Coronary artery (tissue), 2 donors: ENCODE results near the gene DOCK10.
A peak's percentile ranks its signal among the peaks of the same experiment; 100 is the strongest.

Experiments used
- DNase-seq: peaks from one replicate; pipeline ENCODE4 v3.0.0-alpha.2; 2017; ENCODE audit warnings: low spot score
- H3K27ac ChIP-seq, 2 donors: fragments of 200-600 bp; sonication (generic); one replicate each; pipeline ENCODE4 v1.5.1; 2016 to 2019
- H3K4me3 ChIP-seq: fragments of 200-600 bp; sonication (generic); 2 replicates; pipeline ENCODE4 v1.5.1; 2016; ENCODE audit warnings: mild to moderate bottlenecking, moderate library complexity
- TF ChIP-seq, protein P1 (sequence below): fragments of 200-600 bp; sonication (generic); IDR thresholded peaks from one replicate; pipeline ENCODE4 v1.5.1; 2019; ENCODE audit warnings: antibody characterized with exemption

The DOCK10 gene

DNA sequence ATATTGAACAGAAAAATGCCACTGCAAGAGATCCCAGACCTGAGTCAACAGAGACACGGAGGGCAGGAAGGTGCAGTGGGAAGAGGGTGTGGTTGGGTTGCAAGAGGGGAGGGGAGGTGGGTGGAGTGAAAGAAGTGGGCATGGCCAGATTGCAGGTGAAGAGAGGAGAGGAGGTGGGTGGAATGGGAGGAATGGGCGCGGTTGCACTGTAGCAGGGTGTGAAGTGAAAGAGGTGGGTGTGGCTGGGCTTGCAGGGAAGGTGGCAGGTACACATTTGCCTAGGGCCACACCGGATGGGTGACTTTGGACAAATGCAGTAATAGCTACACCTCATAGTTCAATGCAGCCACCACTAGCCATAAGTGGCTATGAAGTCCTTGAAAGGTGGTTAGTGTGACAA lies 71.1 kb downstream of the DOCK10 start:
- TF ChIP-seq, protein P1, sequence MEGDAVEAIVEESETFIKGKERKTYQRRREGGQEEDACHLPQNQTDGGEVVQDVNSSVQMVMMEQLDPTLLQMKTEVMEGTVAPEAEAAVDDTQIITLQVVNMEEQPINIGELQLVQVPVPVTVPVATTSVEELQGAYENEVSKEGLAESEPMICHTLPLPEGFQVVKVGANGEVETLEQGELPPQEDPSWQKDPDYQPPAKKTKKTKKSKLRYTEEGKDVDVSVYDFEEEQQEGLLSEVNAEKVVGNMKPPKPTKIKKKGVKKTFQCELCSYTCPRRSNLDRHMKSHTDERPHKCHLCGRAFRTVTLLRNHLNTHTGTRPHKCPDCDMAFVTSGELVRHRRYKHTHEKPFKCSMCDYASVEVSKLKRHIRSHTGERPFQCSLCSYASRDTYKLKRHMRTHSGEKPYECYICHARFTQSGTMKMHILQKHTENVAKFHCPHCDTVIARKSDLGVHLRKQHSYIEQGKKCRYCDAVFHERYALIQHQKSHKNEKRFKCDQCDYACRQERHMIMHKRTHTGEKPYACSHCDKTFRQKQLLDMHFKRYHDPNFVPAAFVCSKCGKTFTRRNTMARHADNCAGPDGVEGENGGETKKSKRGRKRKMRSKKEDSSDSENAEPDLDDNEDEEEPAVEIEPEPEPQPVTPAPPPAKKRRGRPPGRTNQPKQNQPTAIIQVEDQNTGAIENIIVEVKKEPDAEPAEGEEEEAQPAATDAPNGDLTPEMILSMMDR, result no peak
- DNase-seq, result no peak
- H3K4me3 ChIP-seq, result no peak overlapping the region
- peak overlapping the region in 1 of 2 donors; percentile 69 for H3K27ac ChIP-seq

DNA sequence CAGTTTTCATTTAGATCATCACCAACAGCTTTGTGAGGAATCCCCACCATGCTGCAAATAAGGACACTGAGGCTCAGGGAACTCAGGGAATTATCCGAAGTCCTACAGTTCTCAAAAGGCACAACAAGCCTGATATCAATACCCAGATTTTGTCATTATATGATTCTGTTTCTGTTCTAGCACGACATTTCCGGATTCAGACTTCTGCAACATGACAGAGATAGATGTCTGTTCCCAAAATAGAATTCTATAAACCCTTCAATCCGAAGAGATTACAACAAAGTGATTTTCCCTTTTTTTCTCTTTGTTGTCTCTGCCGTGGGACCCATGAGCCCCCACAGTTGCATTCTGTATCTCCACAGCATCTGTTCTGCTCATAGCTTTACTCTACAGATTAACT lies 72.0 kb downstream of the DOCK10 start:
- TF ChIP-seq, protein P1, result no peak
- Histone ChIP-seq H3K4me3 (peak overlapping the region; percentile 35), H3K27ac (peak overlapping the region; percentile 10 to 83)
- DNase-seq, result no peak

DNA sequence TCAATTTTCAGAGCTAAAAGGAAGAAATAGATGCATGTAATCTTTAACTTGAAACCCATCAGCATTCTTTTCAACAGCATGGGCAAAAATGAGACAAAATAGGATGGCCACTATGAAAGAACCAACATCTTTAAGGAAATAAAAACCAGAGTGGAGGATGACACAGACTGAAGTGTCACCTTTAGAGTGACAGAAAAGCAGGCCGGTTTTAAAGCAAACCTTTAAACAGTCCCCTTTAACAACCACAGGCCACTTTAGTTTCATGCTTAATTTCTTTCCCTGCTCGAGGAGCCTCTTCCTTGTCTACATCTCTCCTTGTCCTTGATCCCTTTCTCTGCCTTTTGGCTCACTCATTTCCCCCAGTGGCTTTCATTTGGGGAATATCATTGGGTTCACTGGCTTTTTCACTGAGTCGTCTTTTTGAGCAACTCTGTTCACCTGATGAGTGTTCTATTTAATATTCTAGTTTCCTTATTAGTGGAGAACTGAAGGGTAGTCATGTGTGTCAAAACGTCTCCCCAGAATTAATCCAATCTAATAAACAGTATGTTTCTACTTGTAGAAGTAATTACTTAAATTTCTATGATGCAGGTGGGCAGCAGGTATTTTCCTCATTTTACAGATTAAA lies 72.5 kb downstream of the DOCK10 start:
- Histone ChIP-seq H3K4me3 (peak overlapping the region; percentile 35), H3K27ac (peak overlapping the region; percentile 10 to 83)
- no peak for DNase-seq
- TF ChIP-seq, protein P1, result no peak

DNA sequence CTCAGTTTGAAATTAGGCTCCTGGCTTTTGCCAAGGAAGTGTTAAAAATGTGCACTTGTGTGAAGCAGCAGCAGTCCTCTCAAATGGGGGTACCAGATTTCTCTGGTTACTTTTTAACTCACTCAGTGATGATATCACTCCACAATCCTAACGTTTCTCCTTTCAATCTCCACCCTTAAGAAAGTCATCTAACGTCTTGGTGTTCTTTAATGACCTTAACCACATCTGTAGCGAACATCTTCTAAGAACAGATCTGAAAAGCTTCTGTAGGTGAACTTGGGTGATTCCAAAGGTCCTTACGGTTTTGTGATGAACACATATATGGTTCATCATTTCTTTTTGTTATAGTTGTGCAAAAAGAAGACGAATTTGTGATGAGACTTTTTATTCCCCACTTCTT lies 73.2 kb downstream of the DOCK10 start:
- H3K4me3 ChIP-seq, result no peak overlapping the region
- TF ChIP-seq, protein P1, result no peak
- no peak for DNase-seq
- peak overlapping the region in 1 of 2 donors; percentile 83 for H3K27ac ChIP-seq

DNA sequence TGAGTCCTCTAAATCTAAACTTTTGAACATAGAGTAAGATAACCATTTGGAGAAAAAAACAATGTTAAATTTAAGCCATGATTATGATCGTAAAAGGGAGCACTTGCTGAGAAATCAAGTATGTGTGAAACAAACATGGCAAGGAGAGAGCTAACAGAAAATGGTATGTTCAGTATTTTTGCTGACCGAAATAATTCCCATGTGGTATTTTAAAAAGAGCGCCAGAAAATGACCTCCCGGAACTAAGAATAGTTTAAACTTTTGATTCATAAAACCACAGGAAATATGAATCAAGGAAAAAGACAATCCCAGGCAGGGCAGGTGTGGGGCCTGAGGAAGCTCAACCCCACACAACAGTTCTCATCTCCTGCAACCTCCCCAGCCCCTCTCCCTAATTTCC lies 74.2 kb downstream of the DOCK10 start:
- Histone ChIP-seq H3K4me3 (peak overlapping the region; percentile 10), H3K27ac (peak overlapping the region; percentile 46 to 83)
- DNase-seq, result no peak

DNA sequence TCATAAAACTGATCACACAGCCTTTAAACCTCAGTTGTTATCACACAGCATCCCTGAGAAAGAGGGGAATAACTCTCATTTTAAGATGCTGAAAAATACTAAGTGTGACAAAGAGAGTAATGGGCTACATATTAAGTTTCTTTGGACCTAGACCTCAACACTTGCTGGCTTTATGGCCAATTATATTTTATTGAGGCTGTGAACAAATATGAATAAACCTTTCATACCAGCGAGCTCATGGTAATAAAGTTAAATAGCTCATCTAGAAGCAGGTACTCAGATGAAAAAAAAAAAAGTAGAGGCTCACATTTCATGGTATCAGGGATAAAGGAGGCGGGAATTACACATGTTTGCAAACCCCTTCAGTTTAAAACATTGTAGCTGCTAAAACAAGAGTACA lies 75.7 kb downstream of the DOCK10 start:
- TF ChIP-seq, protein P1, result no peak
- DNase-seq, result no peak
- H3K27ac ChIP-seq, result no peak overlapping the region
- no peak overlapping the region for H3K4me3 ChIP-seq

More for the DNA sequence above, 74.2 kb downstream of the DOCK10 start:
- TF ChIP-seq, protein P1, result no peak

DNA sequence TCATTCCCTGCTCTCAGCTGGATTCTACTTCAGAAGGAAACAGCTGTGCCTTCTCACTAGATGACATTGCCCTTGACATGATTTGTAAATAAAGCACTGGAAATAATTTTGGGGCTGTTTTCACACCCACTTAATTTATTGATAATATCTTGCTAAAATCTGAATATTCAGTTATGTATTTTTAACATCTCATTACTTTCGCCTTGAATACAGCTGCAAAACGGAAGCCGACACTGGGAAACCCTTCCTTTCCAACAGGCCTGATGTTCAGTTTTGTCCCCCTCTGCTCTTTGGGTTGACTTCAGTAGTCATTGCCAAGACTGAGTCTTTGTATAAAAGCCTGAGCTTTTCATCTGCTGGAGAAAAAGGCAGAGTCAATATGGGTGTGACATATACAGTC lies 82.7 kb downstream of the DOCK10 start:
- H3K27ac ChIP-seq, result no peak overlapping the region
- no peak overlapping the region for H3K4me3 ChIP-seq
- no peak for DNase-seq
- TF ChIP-seq, protein P1, result no peak
